Activated T-cell treated with anti-CD3 and anti-CD28 coated beads for 24 hours (primary cell): Measurements from ENCODE around the gene RAB3A.

Source experiments
- DNase-seq: peaks from one replicate; pipeline ENCODE4 v3.0.0-alpha.2; 2020; ENCODE audit warnings: low read depth

The RAB3A gene

GRCh38 chr19:18197306-18197705 is 6.5 kb downstream of the RAB3A start:
- DNase-seq = no peak

GRCh38 chr19:18196511-18196845 is 7.4 kb downstream of the RAB3A start:
- no peak for DNase-seq

GRCh38 chr19:18194554-18195238 is 9.1 kb downstream of the RAB3A start:
- peak; percentile 21 for DNase-seq

GRCh38 chr19:18194181-18194530 is 9.7 kb downstream of the RAB3A start:
- DNase-seq = no peak

- peak; percentile 14 for DNase-seq
Observed at GRCh38 chr19:18193388-18194180, 10.3 kb downstream of the RAB3A start.

GRCh38 chr19:18192673-18193387 is 11.0 kb downstream of the RAB3A start, which contains the start of gene MPV17L2:
Gene MPV17L2 (plus strand): TSS chr19:18193218. CDS start chr19:18193282, 64 bp downstream.
- DNase-seq = peak; percentile 98

GRCh38 chr19:18191640-18192062 is 12.2 kb downstream of the RAB3A start:
- DNase-seq = no peak

- DNase-seq = no peak
Observed at GRCh38 chr19:18190278-18190677, 13.6 kb downstream of the RAB3A start.

GRCh38 chr19:18185538-18185937 is 18.3 kb downstream of the RAB3A start:
- no peak for DNase-seq

GRCh38 chr19:18183529-18183928 is 20.3 kb downstream of the RAB3A start:
- no peak for DNase-seq

GRCh38 chr19:18179957-18180356 is 23.9 kb downstream of the RAB3A start:
- no peak for DNase-seq

GRCh38 chr19:18176367-18177310 is 27.2 kb downstream of the RAB3A start:
- DNase-seq = no peak

- DNase-seq = no peak
Observed at GRCh38 chr19:18174983-18175382, 28.9 kb downstream of the RAB3A start.

- DNase-seq = peak; percentile 47
Observed at GRCh38 chr19:18173572-18174288, 30.1 kb downstream of the RAB3A start, which contains the start of gene IFI30. Gene IFI30 (plus strand): TSS chr19:18173813. CDS start chr19:18173842, 29 bp downstream.

- DNase-seq = no peak
Observed at GRCh38 chr19:18173054-18173571, 30.7 kb downstream of the RAB3A start.

- no peak for DNase-seq
Observed at GRCh38 chr19:18172331-18173053, 31.4 kb downstream of the RAB3A start.

GRCh38 chr19:18171605-18172327 is 32.1 kb downstream of the RAB3A start:
- DNase-seq = no peak

- DNase-seq = no peak
Observed at GRCh38 chr19:18170714-18171255, 33.1 kb downstream of the RAB3A start.
